ENCODE data around the gene RAB6B. TPM values are rescaled to one million over a fixed set of nuclear protein-coding genes. Genes with fewer than 3 reads are reported as not detected.

The RAB6B gene
- total RNA-seq = 0.15 and 0.23 TPM in 2 replicates

GRCh38 chr3:133895208-133896001 lies at the start of gene RAB6B:
RAB6B (minus strand) TSS chr3:133895882; CDS start chr3:133895466, 416 bp downstream.

GRCh38 chr3:133805702-133806475 lies 89.8 kb downstream of the RAB6B start, which contains the start of gene SRPRB:
SRPRB (plus strand) TSS chr3:133805815; CDS start chr3:133805849, 34 bp downstream.

Other genes starting within 250 kb of the RAB6B start
- 25.1 and 30.2 TPM in 2 replicates for gene TOPBP1, start 233.9 kb downstream of the RAB6B start, total RNA-seq
- 0.27 TPM in 1 of 2 replicates, not detected in the other for gene TF, start 149.5 kb downstream of the RAB6B start, total RNA-seq
- gene SRPRB, start 90.1 kb downstream of the RAB6B start, total RNA-seq = 46.4 and 64.9 TPM in 2 replicates
- under 0.01 TPM in 2 replicates for gene SLCO2A1, start 134.0 kb upstream of the RAB6B start, total RNA-seq